HEK293T (cell line): ENCODE results near the gene FNDC5.

Experiments used
- CTCF ChIA-PET: fragments of 350-600 bp; formaldehyde crosslinking; extraction: SDS; loops from one replicate; lab custom pipeline; 2021; ENCODE audit warnings: antibody characterized with exemption, inconsistent platforms; lab: Yijun Ruan, JAX
- POLR2A ChIA-PET: fragments of 350-600 bp; formaldehyde crosslinking; extraction: SDS; loops from one replicate; lab custom pipeline; 2020; ENCODE audit warnings: antibody characterized with exemption, inconsistent platforms; lab: Yijun Ruan, JAX
- DNase-seq: peaks from one replicate; pipeline ENCODE4 v3.0.0; 2012; ENCODE audit warnings: mixed read lengths; ENCODE audit errors: extremely low spot score
- ARNT ChIP-seq: fragments of 450-650 bp; IDR thresholded peaks from 2 replicates; pipeline ENCODE4 v1.6.1; 2017; ENCODE audit warnings: mild to moderate bottlenecking
- BHLHE40 ChIP-seq: fragments of 450-650 bp; IDR thresholded peaks from 2 replicates; pipeline ENCODE4 v1.6.1; 2016; ENCODE audit warnings: mild to moderate bottlenecking, moderate library complexity, borderline replicate concordance
- CTBP1 ChIP-seq: fragments of 450-650 bp; IDR thresholded peaks from 2 replicates; pipeline ENCODE4 v1.6.1; 2016; ENCODE audit warnings: borderline replicate concordance
- ELF4 ChIP-seq: fragments of 450-650 bp; IDR thresholded peaks from 2 replicates; pipeline ENCODE4 v1.6.1; 2017; ENCODE audit warnings: antibody characterized with exemption
- FOXA1 ChIP-seq: fragments of 450-650 bp; IDR thresholded peaks from 2 replicates; pipeline ENCODE4 v1.6.1; 2016; ENCODE audit warnings: mild to moderate bottlenecking
- FOXK2 ChIP-seq: fragments of 450-650 bp; IDR thresholded peaks from 2 replicates; pipeline ENCODE4 v1.6.1; 2016; ENCODE audit warnings: mild to moderate bottlenecking
- FOXM1 ChIP-seq: fragments of 450-650 bp; IDR thresholded peaks from 2 replicates; pipeline ENCODE4 v1.6.1; 2017; ENCODE audit warnings: mild to moderate bottlenecking, borderline replicate concordance
- HDGF ChIP-seq: fragments of 450-650 bp; IDR thresholded peaks from 2 replicates; pipeline ENCODE4 v1.6.1; 2017; ENCODE audit warnings: antibody characterized with exemption, borderline replicate concordance
- L3MBTL2 ChIP-seq: fragments of 450-650 bp; conservative IDR thresholded peaks from 2 replicates; pipeline ENCODE4 v1.6.1; 2016; ENCODE audit warnings: mild to moderate bottlenecking
- LEF1 ChIP-seq: fragments of 450-650 bp; IDR thresholded peaks from 2 replicates; pipeline ENCODE4 v1.6.1; 2017; ENCODE audit warnings: mild to moderate bottlenecking, borderline replicate concordance
- NFRKB ChIP-seq: fragments of 450-650 bp; IDR thresholded peaks from 2 replicates; pipeline ENCODE4 v1.6.1; 2016; ENCODE audit warnings: mild to moderate bottlenecking, moderate library complexity
- PKNOX1 ChIP-seq: fragments of 450-650 bp; IDR thresholded peaks from 2 replicates; pipeline ENCODE4 v1.6.1; 2016
- SP1 ChIP-seq: fragments of 450-650 bp; IDR thresholded peaks from 2 replicates; pipeline ENCODE4 v1.6.1; 2017
- SUZ12 ChIP-seq: fragments of 450-650 bp; IDR thresholded peaks from 2 replicates; pipeline ENCODE4 v1.6.1; 2016; ENCODE audit warnings: mild to moderate bottlenecking
- TARDBP ChIP-seq: fragments of 450-650 bp; IDR thresholded peaks from 2 replicates; pipeline ENCODE4 v1.6.1; 2016
- ZNF384 ChIP-seq: fragments of 450-650 bp; IDR thresholded peaks from 2 replicates; pipeline ENCODE4 v1.6.1; 2016

Gene FNDC5

GRCh38 chr1:32874860-32875752 is 4.4 kb upstream of the FNDC5 start:
- ChIA-PET POLR2A (interaction anchor here (0.6 to 0.7 kb wide), 2 partner anchors 25 to 164 kb away, joined by 3 read pairs; no protein-coding TSS in a partner anchor), CTCF (interaction anchor here (0.6 to 2.8 kb wide), 7 partner anchors 16 to 211 kb away, joined by 3 to 10 read pairs (median 7); no protein-coding TSS in a partner anchor)
- TF ChIP-seq TARDBP (no peak), CTBP1 (no peak), HDGF (no peak), BHLHE40 (no peak), L3MBTL2 (no peak), NFRKB (no peak), ARNT (no peak), FOXA1 (no peak), SUZ12 (no peak), FOXK2 (no peak), ELF4 (no peak), FOXM1 (no peak), LEF1 (no peak), PKNOX1 (no peak), ZNF384 (no peak), SP1 (no peak)
- no peak for DNase-seq

- TF ChIP-seq FOXM1 = no peak
- TF ChIP-seq SUZ12 = no peak
- TF ChIP-seq ARNT = no peak
- TF ChIP-seq CTBP1 = no peak
- TF ChIP-seq L3MBTL2 = no peak
- no peak for TF ChIP-seq ELF4
- ChIA-PET CTCF (interaction anchor here (0.6 to 0.8 kb wide), 4 partner anchors 33 to 763 kb away, joined by 3 to 5 read pairs (median 4); no protein-coding TSS in a partner anchor), POLR2A (no interaction called here)
- DNase-seq = no peak
Observed at GRCh38 chr1:32873484-32873883, 2.8 kb upstream of the FNDC5 start.

- ChIA-PET CTCF (interaction anchor here (0.6 to 1.6 kb wide), 7 partner anchors 9 to 217 kb away, joined by 3 to 6 read pairs (median 4); no protein-coding TSS in a partner anchor), POLR2A (no interaction called here)
- DNase-seq = no peak
- TF ChIP-seq SP1 = no peak
- no peak for TF ChIP-seq L3MBTL2
- no peak for TF ChIP-seq SUZ12
- TF ChIP-seq ZNF384 = no peak
Observed at GRCh38 chr1:32872192-32872460, 1.4 kb upstream of the FNDC5 start.

DNA sequence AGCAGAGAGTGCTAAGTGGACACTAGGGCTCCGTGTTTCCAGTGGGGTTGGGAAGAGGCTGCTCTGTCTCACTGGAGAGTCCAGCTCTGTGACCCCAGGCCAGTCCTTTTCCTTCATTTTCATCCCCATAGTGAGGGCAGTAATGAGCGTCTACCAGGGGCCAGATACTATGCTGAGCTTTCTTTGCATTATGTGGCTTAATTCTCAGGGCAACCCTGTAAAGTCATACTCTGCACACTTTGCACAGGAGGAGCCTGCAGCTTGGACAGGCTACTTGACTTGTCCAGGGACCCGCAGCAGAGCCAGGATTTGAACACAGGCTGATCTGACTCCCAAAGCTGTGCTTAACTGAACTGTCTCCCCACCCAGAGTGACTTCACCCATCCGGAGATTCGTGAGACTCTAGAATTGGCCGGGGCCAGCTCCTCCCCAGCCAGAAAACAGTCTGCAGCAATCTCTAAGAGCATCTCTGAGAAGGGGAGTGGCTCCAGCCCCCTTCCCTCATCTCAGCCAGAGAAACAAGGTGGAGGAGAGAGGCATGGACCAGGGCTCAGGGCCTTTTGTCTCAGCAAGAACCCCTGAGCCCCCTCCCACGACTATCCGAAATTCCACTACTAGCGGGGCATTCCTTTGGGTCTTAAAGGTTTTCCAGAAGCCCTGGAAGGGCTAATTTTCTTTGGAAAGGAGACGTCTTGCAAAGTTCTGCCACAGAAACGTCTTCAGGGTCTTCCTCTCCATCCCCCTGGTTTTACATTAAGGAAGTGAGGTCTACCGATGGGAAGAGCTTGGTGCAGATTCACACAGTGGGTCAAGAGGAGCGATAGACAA is 866 bp upstream of the FNDC5 start:
- DNase-seq = no peak
- ChIA-PET CTCF (interaction anchor here (0.6 to 1.6 kb wide), 8 partner anchors 9 to 218 kb away, joined by 3 to 6 read pairs (median 4); no protein-coding TSS in a partner anchor), POLR2A (interaction anchor here (1.0 to 1.1 kb wide), 2 partner anchors 10 to 200 kb away, joined by 3 read pairs; no protein-coding TSS in a partner anchor)
- TF ChIP-seq CTBP1 (no peak), SP1 (no peak)

- DNase-seq = no peak
- ChIA-PET POLR2A (interaction anchor here (1.4 kb wide), 1 partner anchor 10 kb away, joined by 3 read pairs; no protein-coding TSS in a partner anchor), CTCF (no interaction called here)
- TF ChIP-seq SUZ12 (no peak), SP1 (no peak), ARNT (no peak), NFRKB (no peak), L3MBTL2 (no peak), LEF1 (no peak), TARDBP (no peak), ZNF384 (no peak), HDGF (no peak), CTBP1 (no peak), FOXK2 (no peak), BHLHE40 (no peak), FOXA1 (no peak)
Observed at GRCh38 chr1:32869923-32870614, 643 bp downstream of the FNDC5 start.

- POLR2A ChIA-PET = interaction anchor here (1.4 kb wide), 1 partner anchor 9 kb away, joined by 3 read pairs; no protein-coding TSS in a partner anchor
- no peak for TF ChIP-seq FOXK2
- TF ChIP-seq SP1 = no peak
- TF ChIP-seq LEF1 = no peak
- TF ChIP-seq NFRKB = no peak
- TF ChIP-seq TARDBP = no peak
- no peak for TF ChIP-seq ELF4
- no peak for TF ChIP-seq L3MBTL2
- no peak for TF ChIP-seq ZNF384
- TF ChIP-seq FOXM1 = no peak
- TF ChIP-seq BHLHE40 = no peak
- TF ChIP-seq FOXA1 = no peak
- TF ChIP-seq ARNT = no peak
- no peak for TF ChIP-seq CTBP1
- no peak for DNase-seq
- CTCF ChIA-PET = no interaction called here
Observed at GRCh38 chr1:32868806-32869455, 1.8 kb downstream of the FNDC5 start.
